Occipital lobe (tissue), 2 donors: ENCODE measurements around the gene FGF14. TPM values are rescaled to one million over a fixed set of nuclear protein-coding genes. Genes with fewer than 3 reads are reported as not detected.
"Not testable (repeated sequence)": the region's sequence is repeated elsewhere in the genome, so short reads cannot be mapped to it uniquely, and the experiment has no call there.

ENCODE experiments used
- DNase-seq: peaks from one replicate; lab custom pipeline; 2025; lab: John Stamatoyannopoulos, UW
- total RNA-seq: library from RNA; depleted of rRNA; stranded (reverse); fragments of >200 nt; gene quantifications from one replicate; pipeline ENCODE4 v1.2.3, GENCODE V29; 2014

Gene FGF14
- total RNA-seq, 1 donor from 2014 or later = 69.1 TPM

DNA sequence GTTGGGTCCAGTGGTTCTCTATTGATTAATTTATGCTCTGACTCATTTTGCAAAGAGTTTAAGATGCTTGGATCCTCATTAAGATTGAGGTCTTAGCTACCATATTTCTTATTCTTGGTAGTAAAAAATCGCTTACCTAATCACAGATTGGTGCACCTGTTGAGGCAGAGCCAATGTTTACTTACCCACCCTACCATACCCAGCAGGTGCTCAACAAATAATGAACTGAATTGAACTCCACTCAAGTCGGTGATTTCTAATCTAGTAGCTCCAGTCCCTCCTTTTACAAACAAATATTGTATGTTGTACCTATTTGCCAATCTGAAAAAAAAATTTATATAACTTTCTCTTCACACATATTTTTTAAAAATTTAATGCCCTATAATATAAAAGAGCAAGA, 361.0 kb downstream of the FGF14 start:
- DNase-seq = no peak

DNA sequence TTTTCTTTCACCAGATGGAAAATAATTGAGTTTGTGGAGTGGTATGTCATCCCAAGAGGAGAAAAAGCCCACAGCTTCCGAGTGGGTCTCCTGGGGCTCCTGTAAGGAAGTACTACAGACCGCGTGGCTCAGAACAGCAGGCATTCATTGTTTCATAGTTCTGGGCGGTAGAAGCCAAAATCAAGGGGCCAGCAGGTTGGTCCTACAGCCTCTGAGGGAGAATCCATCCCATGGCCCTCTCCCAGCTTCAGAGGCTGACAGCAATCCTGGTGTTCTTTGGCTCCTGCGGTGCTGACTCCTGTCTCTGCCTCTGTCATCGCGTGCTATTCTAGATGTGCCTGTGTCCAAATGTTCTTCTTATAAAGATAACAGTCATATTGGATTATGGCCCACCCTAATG, 362.6 kb downstream of the FGF14 start:
- DNase-seq = no peak

DNA sequence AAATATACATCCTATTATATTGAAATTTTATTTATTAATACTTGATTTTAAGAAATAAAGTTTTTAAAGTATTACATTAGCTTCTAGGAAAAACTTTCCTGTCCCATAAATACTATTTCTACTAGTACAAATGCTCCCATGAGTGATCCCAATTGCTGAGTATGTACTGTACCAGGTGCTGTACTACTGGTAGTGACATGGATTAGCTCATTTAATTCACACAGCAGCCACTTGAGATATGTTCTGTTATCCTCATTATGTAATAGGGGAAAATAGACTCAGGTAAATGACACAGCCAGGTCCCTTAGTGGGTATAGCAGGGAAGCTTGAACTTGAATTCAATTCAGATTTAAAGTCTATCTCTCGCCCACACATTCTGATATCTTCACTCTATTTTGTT, 363.1 kb downstream of the FGF14 start:
- DNase-seq = no peak

DNA sequence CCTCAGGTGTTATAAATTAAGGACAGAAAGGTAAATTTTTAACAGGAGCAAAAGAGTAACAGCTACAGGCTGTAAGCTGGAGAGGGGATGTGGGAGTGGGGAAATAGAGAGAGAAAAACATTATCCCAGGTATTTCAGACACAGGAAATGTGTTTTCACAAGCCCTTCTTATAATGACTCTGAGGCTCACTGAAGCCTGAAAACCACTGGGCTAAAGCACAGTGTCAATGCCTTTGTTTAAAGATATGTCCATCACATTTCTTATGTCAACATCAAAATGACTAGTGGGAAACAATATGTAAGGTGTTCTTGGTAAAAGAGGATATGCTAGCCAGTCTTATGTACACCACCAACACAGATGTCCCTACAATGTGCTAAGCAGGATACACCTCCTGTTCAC, 365.9 kb downstream of the FGF14 start:
- no peak for DNase-seq

DNA sequence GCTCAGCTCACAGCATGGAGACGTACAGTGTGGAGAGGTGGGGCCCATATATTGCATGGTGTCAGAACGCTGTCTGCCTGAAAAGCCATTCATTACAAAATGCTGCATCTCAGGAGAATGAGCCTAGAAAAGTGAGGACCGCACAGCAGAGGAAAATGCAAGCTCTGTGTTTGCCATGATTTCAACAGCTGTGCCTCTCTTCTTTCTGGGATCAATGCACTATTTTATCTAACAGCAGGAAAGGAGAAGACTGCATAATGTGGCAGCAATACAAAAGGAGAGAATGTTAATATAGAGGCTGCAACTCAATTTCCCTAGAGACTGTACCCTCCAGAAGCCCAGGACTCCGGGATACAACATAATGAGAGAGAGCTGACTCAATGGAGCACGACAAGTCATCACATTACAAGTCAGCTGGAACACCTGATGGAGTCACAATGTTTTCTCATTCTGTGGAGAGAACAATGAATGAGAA, 368.0 kb downstream of the FGF14 start:
- DNase-seq = no peak

DNA sequence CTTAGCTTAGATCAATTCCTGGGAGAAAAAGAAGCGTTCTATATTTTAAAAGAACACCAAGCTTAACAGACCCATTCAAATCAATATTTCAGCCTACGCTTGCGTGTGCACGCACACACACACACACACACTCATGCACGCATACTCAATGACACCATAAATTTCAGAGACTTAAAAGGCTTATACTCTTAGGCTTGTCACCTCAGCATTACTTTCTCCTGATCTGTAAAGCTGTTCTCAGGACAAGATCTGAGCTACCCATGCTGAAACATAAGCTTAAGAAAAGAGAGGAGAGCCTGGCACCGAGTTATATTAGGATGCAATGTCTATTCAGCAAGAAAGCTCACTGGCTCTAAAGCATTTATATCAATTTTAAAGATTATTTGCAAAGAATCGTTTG, 368.5 kb downstream of the FGF14 start:
- DNase-seq = no peak

DNA sequence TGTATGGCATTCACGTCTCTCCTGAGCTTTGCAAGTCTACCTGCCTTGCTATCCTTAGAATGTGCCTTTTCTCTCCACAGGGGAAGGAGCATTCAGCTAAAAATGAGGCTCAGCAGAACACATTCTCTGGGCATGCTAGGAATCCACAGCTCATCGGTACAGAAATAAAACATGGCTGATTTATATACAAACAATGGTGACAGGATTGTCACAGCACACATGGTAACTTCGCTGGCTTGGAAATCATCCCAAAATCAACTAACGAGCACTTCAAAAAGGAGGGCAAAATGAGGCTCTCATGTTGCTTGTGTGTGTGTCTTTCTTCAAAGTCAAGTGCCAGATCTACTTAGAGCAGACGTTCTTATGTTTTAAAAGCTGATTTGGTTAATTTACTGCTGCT, 373.0 kb downstream of the FGF14 start:
- DNase-seq = no peak

DNA sequence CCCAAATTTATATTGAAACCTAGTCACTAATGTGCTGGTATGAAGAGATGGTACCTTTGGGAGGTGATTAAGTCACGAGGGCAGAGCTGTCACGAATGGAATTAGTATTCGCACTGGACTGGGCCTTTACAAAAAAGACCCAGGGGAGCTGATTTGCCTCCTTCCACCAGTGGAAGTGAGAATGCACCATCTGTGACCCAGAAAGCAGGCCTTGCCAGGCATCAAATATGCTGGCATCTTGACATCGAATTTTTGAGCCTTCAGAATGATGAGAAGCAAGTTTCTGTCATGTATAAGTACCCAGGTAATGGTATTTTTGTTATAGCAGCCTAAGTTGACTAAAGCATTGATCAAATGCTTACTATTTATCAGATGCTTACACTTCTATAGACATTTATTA, 373.6 kb downstream of the FGF14 start:
- DNase-seq = no peak

DNA sequence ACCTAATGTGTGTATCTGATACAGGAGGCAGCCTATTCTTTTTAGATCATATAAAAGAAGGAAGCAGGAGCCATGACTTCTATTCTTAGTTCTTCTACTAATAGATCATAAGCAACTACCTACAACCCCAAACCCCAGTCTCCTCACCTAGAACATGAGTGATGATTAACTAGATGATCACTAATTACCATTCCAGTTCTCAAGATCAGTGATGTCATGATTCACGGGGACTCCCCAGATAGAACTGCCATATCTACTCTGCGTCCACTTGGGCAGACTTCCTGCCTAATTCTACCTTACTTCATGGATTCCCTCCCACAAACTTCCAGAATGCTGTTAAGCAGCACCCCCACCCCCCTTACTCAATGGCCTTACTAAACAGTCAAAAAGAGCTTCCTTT, 380.1 kb downstream of the FGF14 start:
- DNase-seq = no peak

DNA sequence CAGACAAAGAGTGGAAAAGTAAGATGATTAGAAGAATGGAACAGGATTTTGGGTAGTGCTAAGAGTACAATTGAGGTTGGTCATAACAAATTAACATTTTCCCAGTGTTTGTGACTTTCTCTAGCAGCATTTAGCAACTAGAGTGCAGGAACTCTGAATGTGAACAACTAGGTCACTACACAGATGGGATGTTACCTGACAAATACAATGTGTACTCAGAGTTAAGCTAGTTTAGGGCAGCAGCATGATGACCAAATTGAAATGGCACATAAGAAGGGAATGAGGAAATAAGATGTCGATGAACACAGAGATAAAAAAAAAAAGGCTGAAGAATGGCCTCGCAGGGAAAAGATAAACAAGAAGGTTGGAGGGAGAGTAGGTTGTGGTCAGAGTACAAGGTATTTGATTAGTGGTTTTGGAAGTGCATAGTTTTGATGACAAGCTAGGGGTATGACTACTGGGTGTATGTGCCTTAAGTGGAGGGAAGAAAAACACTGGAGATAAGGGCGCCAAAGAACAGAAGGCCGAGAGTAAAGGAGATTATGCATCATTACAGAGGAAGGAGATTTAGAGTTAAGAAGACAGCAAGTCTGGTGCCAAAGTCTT, 381.1 kb downstream of the FGF14 start:
- DNase-seq = no peak

DNA sequence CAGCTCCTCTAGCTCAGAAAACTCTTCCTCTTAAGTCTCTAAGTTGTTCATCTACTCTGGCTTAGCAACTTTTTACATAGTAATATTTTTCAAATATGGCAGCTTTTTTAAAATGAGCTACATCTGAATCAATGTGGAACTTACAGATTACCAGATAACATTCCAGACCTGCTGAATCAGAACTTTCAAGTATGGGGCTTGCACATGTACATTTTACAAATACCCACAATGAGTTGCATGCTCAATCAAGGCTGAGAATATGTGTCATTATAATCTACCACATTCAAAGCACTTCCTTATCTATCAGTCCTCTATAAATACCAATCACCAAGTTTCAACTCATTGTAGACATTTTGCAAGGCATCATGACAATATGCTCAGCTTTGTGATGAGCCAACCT, 383.1 kb downstream of the FGF14 start:
- DNase-seq = no peak

DNA sequence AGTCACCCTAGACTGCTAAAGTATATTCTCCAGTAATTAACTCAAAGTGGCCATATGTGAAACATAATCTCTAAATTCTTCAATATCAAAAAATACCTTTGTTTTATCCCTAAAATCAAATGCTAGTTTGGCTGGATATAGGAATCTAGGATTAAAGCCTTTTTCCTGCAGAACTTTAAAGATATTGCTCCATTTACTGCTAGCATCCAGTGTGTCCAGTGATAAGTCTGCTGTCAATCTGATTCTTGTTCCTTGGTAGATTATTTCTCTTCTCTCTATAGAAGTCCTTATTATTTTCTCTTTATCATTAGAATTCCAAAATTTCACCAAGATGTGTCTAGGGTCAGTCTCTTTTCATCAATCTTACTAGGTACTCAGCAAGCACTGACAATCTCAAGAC, 384.6 kb downstream of the FGF14 start:
- no peak for DNase-seq

DNA sequence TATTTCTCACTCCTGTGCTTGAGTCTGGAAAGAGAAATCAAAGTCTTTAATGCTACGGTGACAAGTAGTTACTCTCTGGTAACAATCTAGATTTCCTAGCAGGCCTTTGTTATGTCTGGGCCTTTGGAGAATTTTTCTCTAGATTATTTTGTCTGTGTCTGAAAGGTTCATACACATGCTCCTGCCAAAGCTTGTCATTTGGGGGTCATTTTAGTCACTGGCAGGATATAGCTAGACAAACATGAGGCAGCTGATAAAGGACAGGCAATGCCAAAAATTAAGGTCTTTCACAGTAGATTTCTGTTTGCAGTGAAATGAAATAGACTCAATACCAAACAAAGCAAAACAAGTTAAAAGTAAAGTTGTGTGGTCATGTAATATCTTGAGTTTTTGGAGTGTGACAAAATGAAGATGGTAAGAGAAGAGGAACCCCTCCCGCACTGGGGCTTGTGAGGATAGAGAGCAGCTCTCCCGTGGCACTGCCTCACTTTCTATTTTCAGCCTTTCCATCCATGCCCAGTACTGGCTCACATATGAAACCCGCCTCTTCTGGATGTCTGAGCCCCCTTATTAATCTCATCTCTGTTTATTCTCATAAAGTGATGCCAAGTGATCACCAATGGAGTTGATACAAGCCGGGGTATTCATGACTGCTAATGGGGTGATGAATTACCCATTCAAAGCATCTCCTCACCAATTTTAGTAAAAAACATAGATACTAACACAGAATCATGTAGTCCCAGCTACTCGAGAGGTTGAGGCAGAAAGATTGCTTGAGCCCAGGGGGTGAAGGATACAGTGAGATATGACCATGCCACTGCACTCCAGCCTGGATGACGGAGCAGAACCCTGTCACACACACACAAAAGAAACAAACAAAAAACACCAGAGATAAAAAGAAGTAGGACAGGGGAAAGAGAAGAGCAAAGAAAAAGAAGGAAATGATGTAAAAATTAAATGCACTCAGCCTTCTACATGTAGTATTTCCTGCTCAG, 389.3 kb downstream of the FGF14 start:
- no peak for DNase-seq

DNA sequence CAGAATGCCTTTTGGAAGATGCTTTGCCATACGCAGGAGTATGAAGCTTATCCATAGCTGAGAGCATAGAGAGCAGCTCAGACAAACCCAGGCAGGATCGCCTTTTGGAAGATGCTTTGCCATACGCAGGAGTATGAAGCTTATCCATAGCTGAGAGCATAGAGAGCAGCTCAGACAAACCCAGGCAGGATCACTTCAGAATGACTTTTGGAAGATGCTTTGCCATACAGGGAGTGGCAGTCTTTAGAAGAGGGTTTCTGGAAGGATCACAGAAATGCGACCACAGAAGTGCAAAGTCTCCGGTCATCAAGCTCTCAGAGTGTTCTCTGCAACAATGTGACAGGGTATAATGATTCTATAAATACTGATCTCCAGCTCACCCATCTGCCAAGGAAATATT, 390.4 kb downstream of the FGF14 start:
- not testable (repeated sequence) for DNase-seq

DNA sequence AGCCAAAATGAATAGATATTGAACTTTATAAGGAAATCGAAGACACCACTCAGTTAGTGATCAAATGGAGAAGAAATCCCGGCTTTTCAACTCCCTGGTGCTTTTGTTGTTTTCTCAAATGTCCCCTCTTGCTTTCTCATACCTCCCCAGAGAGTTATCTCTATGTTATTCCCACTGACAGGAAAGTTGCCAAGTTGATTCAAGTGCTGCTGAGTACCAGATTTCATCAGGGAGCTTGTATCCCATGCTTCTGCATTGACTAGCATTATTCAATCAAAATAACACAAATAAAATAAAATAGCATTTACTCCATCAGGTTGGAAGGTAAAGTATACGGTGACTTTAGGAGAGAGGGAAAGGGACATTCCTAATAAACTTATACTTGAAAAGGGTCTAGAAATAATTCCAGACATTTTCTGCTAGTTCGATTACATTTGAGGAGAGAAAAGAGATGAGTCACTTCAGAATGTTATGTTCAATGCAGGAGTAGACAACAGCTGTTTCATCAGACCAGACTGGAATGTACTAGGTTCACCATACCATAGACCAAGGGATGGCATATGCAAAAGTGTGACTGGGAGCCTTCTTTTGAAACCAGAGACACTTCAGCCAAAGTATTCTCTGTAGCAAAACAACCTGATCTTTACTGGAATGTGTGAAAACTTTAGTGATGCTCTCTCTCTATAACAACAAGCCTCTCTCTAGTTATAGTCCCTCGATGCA, 397.8 kb downstream of the FGF14 start:
- no peak for DNase-seq

DNA sequence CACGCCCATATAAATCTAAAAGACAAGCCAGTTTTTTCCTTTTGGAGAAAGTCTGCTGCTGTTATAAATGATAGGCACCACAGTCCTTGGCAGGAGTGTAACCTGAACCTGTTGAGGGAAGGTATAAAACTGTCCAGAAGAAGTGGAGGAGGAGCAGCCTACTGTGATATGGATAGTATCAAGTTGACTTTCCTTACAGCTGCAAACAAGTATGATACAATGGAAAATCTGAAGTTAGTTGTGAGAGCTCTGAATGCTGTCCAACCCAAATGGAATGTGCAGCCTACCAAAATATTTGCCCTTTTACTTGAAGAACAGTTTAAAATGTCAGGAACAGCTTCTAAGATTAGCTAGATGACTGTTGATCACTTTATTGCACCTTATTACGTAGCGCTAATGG, 399.6 kb downstream of the FGF14 start:
- DNase-seq = no peak

DNA sequence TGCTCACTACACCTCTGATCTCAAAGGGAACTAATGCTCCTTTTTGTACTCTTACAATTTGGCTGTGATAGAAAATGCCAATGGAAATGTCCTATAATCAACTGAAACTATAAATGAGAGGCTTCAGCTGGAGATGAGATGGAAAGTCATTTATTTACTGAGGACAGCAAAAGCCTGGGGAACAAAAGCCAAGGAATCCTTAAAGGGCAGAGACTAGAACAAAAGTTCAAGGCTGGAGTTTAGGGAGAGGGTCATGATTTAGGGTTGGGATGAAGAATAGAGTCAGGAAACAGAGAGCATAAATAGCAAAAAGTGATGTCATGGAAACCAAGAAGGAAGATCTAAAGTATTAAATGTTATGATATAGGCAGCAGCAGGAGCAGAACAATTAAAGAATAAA, 401.1 kb downstream of the FGF14 start:
- DNase-seq = no peak

DNA sequence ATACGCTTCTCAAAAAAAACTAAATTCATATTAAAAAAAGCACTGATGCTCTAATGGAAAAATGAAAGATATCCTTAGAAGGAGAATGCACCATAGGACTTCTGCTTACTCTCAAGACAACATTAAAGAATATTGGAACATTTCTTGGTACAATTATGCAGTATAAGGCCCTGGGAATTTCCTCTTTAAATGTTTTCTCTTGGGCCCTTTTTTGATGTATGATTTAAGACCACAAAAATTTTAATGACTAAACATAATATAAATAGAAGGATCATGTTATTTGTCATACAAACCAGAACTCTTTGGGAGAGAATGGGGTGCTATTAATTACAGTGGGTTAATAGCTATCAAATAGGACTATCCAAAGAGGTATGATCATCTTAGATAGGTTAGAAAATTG, 403.7 kb downstream of the FGF14 start:
- no peak for DNase-seq

DNA sequence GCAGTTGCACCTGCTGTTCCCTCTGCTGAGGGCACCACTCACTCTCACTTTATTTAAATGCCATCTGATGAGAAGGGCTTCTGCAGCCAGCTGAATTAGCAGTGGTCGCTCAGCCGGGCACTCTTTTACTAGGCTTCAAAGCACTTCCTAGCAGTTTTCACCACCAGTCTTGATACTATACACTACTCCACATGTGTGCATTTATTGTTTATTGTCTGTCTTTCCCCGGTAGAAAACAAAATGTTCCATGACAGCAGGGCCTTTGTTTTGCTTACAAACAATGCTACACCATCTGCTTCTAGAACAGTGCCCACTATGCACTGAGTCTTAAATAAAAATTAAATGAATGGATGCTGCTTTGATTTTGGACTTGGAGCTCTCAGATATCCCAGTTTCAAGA, 404.9 kb downstream of the FGF14 start:
- no peak for DNase-seq

DNA sequence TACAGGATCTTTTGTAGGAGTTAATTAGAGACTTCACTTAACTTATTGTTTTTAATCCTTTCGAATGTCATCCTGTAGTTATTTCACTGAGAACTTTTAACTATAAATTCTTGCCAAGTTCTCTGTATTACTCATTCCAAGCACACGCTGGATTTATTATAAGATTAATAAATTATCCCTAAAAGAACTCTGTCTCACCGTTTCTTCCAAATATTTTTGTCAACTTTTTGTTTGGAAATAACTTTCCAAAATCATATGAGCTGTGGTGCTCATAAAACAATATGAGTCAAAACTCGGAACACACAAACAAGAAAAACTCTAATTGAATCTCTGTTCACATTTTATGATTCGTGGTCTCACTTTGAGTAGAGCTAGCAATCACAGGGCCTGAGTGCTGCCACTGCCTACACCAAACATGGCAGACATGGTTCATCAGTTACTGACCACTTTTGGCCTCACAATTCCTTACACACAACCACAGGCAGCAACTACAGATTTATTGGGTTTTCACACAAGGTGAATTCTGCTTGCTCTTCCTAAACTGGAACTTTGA, 412.0 kb downstream of the FGF14 start:
- DNase-seq = no peak

DNA sequence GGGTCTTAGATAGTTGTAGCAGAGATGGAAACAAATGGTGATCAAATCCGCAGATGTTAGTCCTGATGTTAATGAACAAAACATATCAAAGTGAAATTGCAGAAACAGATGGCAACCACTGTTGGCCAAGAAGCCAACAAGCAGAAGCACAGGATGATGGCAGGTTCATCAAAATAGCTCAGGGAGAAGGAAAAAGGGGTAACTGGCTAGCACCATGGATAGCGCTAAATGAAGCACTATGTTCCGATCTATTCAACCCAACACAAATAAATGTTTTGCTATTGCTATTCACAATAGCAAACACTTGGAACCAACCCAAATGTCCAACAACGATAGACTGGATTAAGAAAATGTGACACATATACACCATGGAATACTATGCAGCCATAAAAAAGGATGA, 413.7 kb downstream of the FGF14 start:
- DNase-seq = no peak

DNA sequence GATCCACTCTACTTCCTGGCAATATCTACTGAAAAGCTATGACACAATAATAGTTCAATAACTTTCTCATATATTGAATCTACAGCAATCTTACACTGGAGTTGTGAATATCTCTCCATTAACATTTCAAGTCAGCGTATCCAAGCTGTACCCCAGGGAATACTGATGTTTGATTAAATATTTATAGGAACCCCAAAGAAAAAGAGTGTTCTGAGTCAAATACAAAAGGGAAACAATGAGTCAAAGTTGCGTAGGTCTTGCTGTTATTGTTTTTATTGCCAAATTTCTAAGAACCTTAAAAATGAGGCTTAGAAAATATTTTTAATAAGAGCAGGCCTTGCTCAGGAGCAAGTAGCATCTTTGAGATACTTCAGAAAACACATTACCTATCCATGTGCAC, 415.5 kb downstream of the FGF14 start:
- DNase-seq = no peak
